GM06990 (cell line): ENCODE data around the gene HNF4A.
"Not testable (repeated sequence)": the region's sequence is repeated elsewhere in the genome, so short reads cannot be mapped to it uniquely, and the experiment has no call there.

ENCODE experiments used
- DNase-seq: peaks from one replicate; pipeline ENCODE4 v3.0.0-alpha.2; 2011; ENCODE audit not compliant: insufficient read length; ENCODE audit errors: extremely low read depth
- H3K27me3 ChIP-seq: replicated peaks from 2 replicates; pipeline ENCODE4 v1.6.0; 2011; ENCODE audit warnings: low read length; ENCODE audit not compliant: control insufficient read depth, insufficient read depth
- H3K36me3 ChIP-seq: 2 replicates; pipeline ENCODE4 v1.5.1; 2011; ENCODE audit warnings: low read length; ENCODE audit not compliant: control insufficient read depth, insufficient read depth
- H3K4me3 ChIP-seq: replicated peaks from 2 replicates; pipeline ENCODE4 v1.5.1; 2011; ENCODE audit warnings: low read depth, mild to moderate bottlenecking, control low read depth, low read length
- TF ChIP-seq, protein P1 (sequence below): IDR thresholded peaks from 2 replicates; pipeline ENCODE4 v1.5.1; 2011; ENCODE audit warnings: low read length, control low read depth, mild to moderate bottlenecking, inconsistent platforms; ENCODE audit not compliant: insufficient read depth, poor library complexity, severe bottlenecking

The HNF4A gene

GRCh38 chr20:44342248-44342647 lies 13.3 kb upstream of the HNF4A start:
- no peaks in the 10 kb centered on the region; the same call in 1 of the 2 replicates for H3K27me3 ChIP-seq
- TF ChIP-seq, protein P1, sequence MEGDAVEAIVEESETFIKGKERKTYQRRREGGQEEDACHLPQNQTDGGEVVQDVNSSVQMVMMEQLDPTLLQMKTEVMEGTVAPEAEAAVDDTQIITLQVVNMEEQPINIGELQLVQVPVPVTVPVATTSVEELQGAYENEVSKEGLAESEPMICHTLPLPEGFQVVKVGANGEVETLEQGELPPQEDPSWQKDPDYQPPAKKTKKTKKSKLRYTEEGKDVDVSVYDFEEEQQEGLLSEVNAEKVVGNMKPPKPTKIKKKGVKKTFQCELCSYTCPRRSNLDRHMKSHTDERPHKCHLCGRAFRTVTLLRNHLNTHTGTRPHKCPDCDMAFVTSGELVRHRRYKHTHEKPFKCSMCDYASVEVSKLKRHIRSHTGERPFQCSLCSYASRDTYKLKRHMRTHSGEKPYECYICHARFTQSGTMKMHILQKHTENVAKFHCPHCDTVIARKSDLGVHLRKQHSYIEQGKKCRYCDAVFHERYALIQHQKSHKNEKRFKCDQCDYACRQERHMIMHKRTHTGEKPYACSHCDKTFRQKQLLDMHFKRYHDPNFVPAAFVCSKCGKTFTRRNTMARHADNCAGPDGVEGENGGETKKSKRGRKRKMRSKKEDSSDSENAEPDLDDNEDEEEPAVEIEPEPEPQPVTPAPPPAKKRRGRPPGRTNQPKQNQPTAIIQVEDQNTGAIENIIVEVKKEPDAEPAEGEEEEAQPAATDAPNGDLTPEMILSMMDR = no peak
- no peaks in the 10 kb centered on the region for H3K36me3 ChIP-seq
- H3K4me3 ChIP-seq = no peak overlapping the region
- no peak for DNase-seq

GRCh38 chr20:44343162-44343675 lies 12.3 kb upstream of the HNF4A start:
- Histone ChIP-seq H3K27me3 (no peaks in the 10 kb centered on the region), H3K4me3 (no peak overlapping the region), H3K36me3 (no peaks in the 10 kb centered on the region)
- no peak for DNase-seq
- TF ChIP-seq, protein P1 = no peak

- Histone ChIP-seq H3K36me3 (no peaks in the 10 kb centered on the region), H3K27me3 (no peaks in the 10 kb centered on the region), H3K4me3 (no peak overlapping the region)
- no peak for DNase-seq
- TF ChIP-seq, protein P1 = no peak
Measured at GRCh38 chr20:44344723-44345122, 10.8 kb upstream of the HNF4A start.

- no peaks in the 10 kb centered on the region for H3K27me3 ChIP-seq
- DNase-seq = no peak
- TF ChIP-seq, protein P1 = no peak
- H3K4me3 ChIP-seq = no peak overlapping the region
- H3K36me3 ChIP-seq = no peaks in the 10 kb centered on the region
Measured at GRCh38 chr20:44345147-44345546, 10.4 kb upstream of the HNF4A start.

DNA sequence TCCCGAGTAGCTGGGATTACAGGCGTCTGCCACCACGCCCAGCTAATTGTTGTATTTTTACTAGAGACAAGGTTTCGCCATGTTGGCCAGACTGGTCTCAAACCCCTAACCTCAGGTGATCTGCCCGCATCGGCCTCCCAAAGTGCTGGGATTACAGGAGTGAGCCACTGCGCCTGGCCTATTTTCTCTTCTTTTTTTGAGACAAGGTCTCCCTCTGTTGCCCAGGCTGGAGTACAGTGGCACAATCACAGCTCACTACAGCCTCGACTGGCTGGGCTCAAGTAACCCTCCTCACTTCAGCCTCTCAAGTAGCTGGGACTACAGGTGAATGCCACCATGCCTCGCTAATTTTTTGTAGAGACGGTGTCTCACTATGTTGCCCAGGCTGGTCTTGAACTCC lies 9.6 kb upstream of the HNF4A start:
- H3K27me3 ChIP-seq, H3K4me3 ChIP-seq, H3K36me3 ChIP-seq, DNase-seq: not testable (repeated sequence)

- TF ChIP-seq, protein P1 = no peak
- DNase-seq = no peak
- no peaks in the 10 kb centered on the region for H3K36me3 ChIP-seq
- H3K4me3 ChIP-seq = no peak overlapping the region
- no peaks in the 10 kb centered on the region for H3K27me3 ChIP-seq
Measured at GRCh38 chr20:44348168-44348659, 7.3 kb upstream of the HNF4A start.
